Spleen (tissue), 7 donors: ENCODE results near the gene CD36.

Experiments
- POLR2A ChIP-seq, 3 donors: fragments of 450-650 bp; IDR thresholded peaks; one replicate each; pipeline ENCODE4 v1.5.1; 2017; ENCODE audit warnings: antibody characterized with exemption in 3 of 3, mild to moderate bottlenecking in 1 of 3
- POLR2AphosphoS5 ChIP-seq, 3 donors: sonication (generic); formaldehyde crosslinking; IDR thresholded peaks; one replicate each; pipeline ENCODE4 v1.5.1; 2017; ENCODE audit warnings: antibody characterized with exemption in 3 of 3
- TF ChIP-seq, protein P1 (sequence below), 11 experiments: fragments of 200-600 bp in 7 of 11; fragments of 450-650 bp in 4 of 11; sonication (generic) in 4 of 11; IDR thresholded peaks in 8 of 11; conservative IDR thresholded peaks in 3 of 11; 1 replicate in 7 of 11; 2 replicates in 4 of 11; pipeline versions ENCODE4 v1.4.0 to v1.8.0; 2016 to 2021; ENCODE audit warnings: antibody characterized with exemption in 11 of 11, inconsistent platforms in 4 of 11, mild to moderate bottlenecking in 1 of 11
- donor health status: DM: no; HTN: no; CAD: no; lungs with moderate emphysema.
- donor health status: DM: no; HTN: no; CAD: no.
- donor health status: DM: no; HTN: no; CAD: no.

GRCh38 chr7:80708123-80708522 lies 69.7 kb downstream of the CD36 start:
- TF ChIP-seq, protein P1, sequence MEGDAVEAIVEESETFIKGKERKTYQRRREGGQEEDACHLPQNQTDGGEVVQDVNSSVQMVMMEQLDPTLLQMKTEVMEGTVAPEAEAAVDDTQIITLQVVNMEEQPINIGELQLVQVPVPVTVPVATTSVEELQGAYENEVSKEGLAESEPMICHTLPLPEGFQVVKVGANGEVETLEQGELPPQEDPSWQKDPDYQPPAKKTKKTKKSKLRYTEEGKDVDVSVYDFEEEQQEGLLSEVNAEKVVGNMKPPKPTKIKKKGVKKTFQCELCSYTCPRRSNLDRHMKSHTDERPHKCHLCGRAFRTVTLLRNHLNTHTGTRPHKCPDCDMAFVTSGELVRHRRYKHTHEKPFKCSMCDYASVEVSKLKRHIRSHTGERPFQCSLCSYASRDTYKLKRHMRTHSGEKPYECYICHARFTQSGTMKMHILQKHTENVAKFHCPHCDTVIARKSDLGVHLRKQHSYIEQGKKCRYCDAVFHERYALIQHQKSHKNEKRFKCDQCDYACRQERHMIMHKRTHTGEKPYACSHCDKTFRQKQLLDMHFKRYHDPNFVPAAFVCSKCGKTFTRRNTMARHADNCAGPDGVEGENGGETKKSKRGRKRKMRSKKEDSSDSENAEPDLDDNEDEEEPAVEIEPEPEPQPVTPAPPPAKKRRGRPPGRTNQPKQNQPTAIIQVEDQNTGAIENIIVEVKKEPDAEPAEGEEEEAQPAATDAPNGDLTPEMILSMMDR (IDR thresholded peaks at IDR 0.05 in 8 of 11, conservative IDR thresholded peaks at IDR 0.05 in 3 of 11), result no peak
- no peak for TF ChIP-seq POLR2AphosphoS5 (IDR thresholded peaks at IDR 0.05)
- TF ChIP-seq POLR2A (IDR thresholded peaks at IDR 0.05), result no peak
